22Rv1 (cell line): ENCODE measurements around the gene PCSK6.

Experiments used
- H3K27ac ChIP-seq: fragments of 450-650 bp; 2 replicates; pipeline ENCODE4 v1.5.1; 2017
- CTCF ChIP-seq: fragments of 450-650 bp; IDR thresholded peaks from 2 replicates; pipeline ENCODE4 v1.5.1; 2017; ENCODE audit warnings: mild to moderate bottlenecking
- ZFX ChIP-seq: fragments of 450-650 bp; IDR thresholded peaks from 2 replicates; pipeline ENCODE4 v1.6.1; 2017; ENCODE audit warnings: antibody characterized with exemption, borderline replicate concordance

The PCSK6 gene

GRCh38 chr15:101368086-101368780 is 121.3 kb downstream of the PCSK6 start:
- TF ChIP-seq ZFX (no peak), CTCF (no peak)
- no peak overlapping the region for H3K27ac ChIP-seq

GRCh38 chr15:101366853-101367252 is 122.7 kb downstream of the PCSK6 start:
- H3K27ac ChIP-seq: no peak overlapping the region
- TF ChIP-seq CTCF (no peak), ZFX (no peak)

GRCh38 chr15:101362986-101363566 is 126.4 kb downstream of the PCSK6 start:
- no peak overlapping the region for H3K27ac ChIP-seq
- TF ChIP-seq ZFX (no peak), CTCF (no peak)

- H3K27ac ChIP-seq: no peak overlapping the region
- TF ChIP-seq CTCF (no peak), ZFX (no peak)
These were observed 127.1 kb downstream of the PCSK6 start for GRCh38 chr15:101362359-101362758.

- H3K27ac ChIP-seq: no peak overlapping the region
- no peak for TF ChIP-seq CTCF
- no peak for TF ChIP-seq ZFX
These were observed 128.1 kb downstream of the PCSK6 start for GRCh38 chr15:101361418-101361817.

GRCh38 chr15:101359365-101359947 is 130.1 kb downstream of the PCSK6 start:
- H3K27ac ChIP-seq: no peak overlapping the region
- TF ChIP-seq CTCF (no peak), ZFX (no peak)

GRCh38 chr15:101358895-101359294 is 130.6 kb downstream of the PCSK6 start:
- H3K27ac ChIP-seq: no peak overlapping the region
- TF ChIP-seq CTCF (no peak), ZFX (no peak)
